Stomach (tissue), 4 donors: Measurements from ENCODE around the gene KCNA5.

Experiments
- POLR2AphosphoS5 ChIP-seq, 3 donors: sonication (generic); formaldehyde crosslinking; IDR thresholded peaks; one replicate each; pipeline ENCODE4 v1.6.1; 2016; ENCODE audit warnings: antibody characterized with exemption in 3 of 3
- TF ChIP-seq, protein P1 (sequence below), 7 experiments: fragments of 450-650 bp in 4 of 7; fragments of 200-600 bp in 3 of 7; sonication (generic) in 3 of 7; IDR thresholded peaks; one replicate each; pipeline ENCODE4 v1.5.1; 2016 to 2019; ENCODE audit warnings: antibody characterized with exemption in 7 of 7, control low read depth in 2 of 7, mild to moderate bottlenecking in 1 of 7

DNA sequence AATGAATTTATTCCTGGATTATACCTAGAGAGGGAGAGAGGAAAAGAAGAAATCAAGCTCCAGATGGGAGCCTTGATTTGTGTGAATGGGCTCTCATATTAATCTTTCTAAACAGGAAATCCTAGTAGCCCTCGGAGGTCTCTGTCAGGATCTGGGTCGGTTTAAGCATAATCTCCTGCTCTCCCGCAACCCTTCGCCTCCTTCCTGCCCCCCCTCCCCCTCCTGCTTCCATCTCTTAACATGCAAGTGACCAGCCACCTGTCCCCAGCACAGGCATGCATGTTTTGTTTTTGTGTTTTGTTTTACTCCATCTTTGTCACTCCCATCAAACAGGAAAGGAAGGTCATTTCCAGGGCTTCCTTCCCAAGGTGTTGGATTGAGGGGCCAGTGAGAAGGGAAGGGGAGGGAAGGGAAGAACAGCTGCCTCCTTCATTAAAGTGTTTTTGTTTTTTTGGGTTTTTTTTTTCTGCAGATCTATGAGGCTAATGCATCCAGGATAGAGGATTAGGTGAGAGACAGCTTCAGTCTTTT, 4.8 kb upstream of the KCNA5 start:
- TF ChIP-seq, protein P1, sequence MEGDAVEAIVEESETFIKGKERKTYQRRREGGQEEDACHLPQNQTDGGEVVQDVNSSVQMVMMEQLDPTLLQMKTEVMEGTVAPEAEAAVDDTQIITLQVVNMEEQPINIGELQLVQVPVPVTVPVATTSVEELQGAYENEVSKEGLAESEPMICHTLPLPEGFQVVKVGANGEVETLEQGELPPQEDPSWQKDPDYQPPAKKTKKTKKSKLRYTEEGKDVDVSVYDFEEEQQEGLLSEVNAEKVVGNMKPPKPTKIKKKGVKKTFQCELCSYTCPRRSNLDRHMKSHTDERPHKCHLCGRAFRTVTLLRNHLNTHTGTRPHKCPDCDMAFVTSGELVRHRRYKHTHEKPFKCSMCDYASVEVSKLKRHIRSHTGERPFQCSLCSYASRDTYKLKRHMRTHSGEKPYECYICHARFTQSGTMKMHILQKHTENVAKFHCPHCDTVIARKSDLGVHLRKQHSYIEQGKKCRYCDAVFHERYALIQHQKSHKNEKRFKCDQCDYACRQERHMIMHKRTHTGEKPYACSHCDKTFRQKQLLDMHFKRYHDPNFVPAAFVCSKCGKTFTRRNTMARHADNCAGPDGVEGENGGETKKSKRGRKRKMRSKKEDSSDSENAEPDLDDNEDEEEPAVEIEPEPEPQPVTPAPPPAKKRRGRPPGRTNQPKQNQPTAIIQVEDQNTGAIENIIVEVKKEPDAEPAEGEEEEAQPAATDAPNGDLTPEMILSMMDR (IDR thresholded peaks at IDR 0.05): no peak
- no peak for TF ChIP-seq POLR2AphosphoS5 (IDR thresholded peaks at IDR 0.05)
